Measurements from ENCODE around the gene BOD1.

- TF ChIP-seq CTCF (IDR thresholded peaks at IDR 0.05) (peak; percentile 99), EZH2 (IDR thresholded peaks at IDR 0.05) (no peak)
These were observed 43.1 kb downstream of the BOD1 start for GRCh38 chr5:173573126-173573960.

All from neural progenitor cell (in vitro differentiated cells).